Tibial artery (tissue), 4 donors: ENCODE data around the gene NAXD.

Experiments used
- DNase-seq, 2 donors: peaks; one replicate each; pipeline ENCODE4 v3.0.0-alpha.2; 2019
- H3K27ac ChIP-seq, 2 donors: fragments of 200-600 bp; sonication (generic) in 1 of 2; 1 replicate in 1 of 2; 2 replicates in 1 of 2; pipeline ENCODE4 v1.5.1; 2018 to 2019; ENCODE audit warnings: mild to moderate bottlenecking in 1 of 2
- H3K27me3 ChIP-seq, 2 donors: fragments of 200-600 bp; sonication (generic) in 1 of 2; one replicate each; pipeline versions ENCODE4 v1.5.1 to v1.6.0; 2016 to 2019
- H3K36me3 ChIP-seq, 3 donors: fragments of 200-600 bp; sonication (generic) in 2 of 3; one replicate each; pipeline ENCODE4 v1.5.1; 2016 to 2019; ENCODE audit warnings: mild to moderate bottlenecking in 2 of 3
- H3K4me1 ChIP-seq, 4 donors: fragments of 200-600 bp; sonication (generic) in 2 of 4; 1 replicate in 3 of 4; 2 replicates in 1 of 4; pipeline ENCODE4 v1.5.1; 2016 to 2019
- H3K4me3 ChIP-seq, 2 donors: fragments of 200-600 bp; sonication (generic) in 1 of 2; 1 replicate in 1 of 2; 2 replicates in 1 of 2; pipeline ENCODE4 v1.5.1; 2018 to 2019; ENCODE audit warnings: mild to moderate bottlenecking in 2 of 2
- H3K9me3 ChIP-seq, 3 donors: fragments of 200-600 bp; sonication (generic) in 1 of 3; one replicate each; pipeline ENCODE4 v1.5.1; 2016 to 2019
- intact Hi-C: fragments of 100-400 bp; cut with DNase I; formaldehyde crosslinking; loops from one replicate; pipeline ENCODE4 v1.15.0; 2023; ENCODE audit warnings: low total_unique reads
- TF ChIP-seq, protein P1 (sequence below), 2 experiments: fragments of 200-600 bp in 1 of 2; fragments of 450-650 bp in 1 of 2; IDR thresholded peaks; one replicate each; pipeline ENCODE4 v1.5.1; 2017 to 2019; ENCODE audit warnings: antibody characterized with exemption in 2 of 2, mild to moderate bottlenecking in 1 of 2, moderate library complexity in 1 of 2

Gene NAXD

DNA sequence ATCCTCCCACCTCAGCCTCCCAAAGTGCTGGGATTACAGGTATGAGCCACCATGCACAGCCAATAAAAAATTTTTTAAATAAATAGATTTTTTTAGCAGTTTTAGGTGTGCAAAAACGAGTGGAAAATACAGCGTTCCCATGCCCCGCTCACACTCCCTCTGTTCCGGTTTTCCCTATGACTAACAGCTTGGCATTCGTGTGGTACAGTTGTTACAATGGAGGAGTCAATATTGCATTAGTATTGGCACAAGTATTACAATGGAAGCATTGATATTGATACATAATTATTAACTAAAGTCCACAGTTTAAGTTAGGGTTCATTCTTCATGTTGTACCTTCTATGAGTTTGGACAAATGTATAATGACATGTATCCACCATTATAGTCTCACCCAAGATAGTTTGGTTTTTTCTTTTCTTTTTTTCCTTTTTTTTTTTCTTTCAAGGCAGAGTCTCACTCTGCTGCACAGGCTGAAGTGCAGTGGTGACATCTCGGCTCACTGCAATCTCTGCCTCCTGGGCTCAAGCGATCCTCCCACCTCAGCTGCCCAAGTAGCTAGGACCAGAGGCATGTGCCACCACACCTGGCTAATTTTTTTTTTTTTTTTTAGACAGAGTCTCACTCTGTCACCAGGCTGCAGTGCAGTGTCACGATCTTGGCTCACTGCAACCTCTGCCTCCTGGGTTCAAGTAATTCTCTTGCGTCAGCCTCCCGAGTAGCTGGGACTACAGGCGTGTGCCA, 38.4 kb upstream of the NAXD start:
- TF ChIP-seq, protein P1, sequence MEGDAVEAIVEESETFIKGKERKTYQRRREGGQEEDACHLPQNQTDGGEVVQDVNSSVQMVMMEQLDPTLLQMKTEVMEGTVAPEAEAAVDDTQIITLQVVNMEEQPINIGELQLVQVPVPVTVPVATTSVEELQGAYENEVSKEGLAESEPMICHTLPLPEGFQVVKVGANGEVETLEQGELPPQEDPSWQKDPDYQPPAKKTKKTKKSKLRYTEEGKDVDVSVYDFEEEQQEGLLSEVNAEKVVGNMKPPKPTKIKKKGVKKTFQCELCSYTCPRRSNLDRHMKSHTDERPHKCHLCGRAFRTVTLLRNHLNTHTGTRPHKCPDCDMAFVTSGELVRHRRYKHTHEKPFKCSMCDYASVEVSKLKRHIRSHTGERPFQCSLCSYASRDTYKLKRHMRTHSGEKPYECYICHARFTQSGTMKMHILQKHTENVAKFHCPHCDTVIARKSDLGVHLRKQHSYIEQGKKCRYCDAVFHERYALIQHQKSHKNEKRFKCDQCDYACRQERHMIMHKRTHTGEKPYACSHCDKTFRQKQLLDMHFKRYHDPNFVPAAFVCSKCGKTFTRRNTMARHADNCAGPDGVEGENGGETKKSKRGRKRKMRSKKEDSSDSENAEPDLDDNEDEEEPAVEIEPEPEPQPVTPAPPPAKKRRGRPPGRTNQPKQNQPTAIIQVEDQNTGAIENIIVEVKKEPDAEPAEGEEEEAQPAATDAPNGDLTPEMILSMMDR (IDR thresholded peaks at IDR 0.05) = no peak
- no peak overlapping the region for H3K4me3 ChIP-seq
- H3K9me3 ChIP-seq = no peaks in the 10 kb centered on the region
- peak in 1 of 2 donors; percentile 13 for DNase-seq
- no peaks in the 10 kb centered on the region for H3K4me1 ChIP-seq
- no peaks in the 10 kb centered on the region for H3K36me3 ChIP-seq
- H3K27ac ChIP-seq = no peak overlapping the region
- H3K27me3 ChIP-seq = peaks cover 0 to 2% of the 10 kb centered on the region in 2 donors
- intact Hi-C loops = no loop called here

DNA sequence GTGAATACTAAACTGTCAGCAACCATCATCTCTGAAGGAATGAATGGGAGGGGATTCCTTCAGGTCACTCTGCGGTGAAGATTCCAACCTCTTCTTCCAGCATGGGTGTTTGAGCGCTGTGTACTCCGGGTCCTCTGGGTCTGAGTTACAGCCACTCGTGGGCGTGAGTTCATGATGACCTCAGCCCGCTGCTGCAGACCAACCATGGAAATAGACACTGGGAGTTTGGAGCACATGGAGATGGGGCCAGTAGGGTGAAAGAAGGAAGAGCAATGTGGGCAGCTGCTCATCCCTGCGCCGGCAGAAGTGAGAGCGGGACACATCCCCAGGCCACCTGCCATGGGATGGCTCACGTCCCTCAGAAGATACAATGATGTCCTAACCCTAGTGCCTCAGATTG, 37.0 kb upstream of the NAXD start:
- DNase-seq = no peak

DNA sequence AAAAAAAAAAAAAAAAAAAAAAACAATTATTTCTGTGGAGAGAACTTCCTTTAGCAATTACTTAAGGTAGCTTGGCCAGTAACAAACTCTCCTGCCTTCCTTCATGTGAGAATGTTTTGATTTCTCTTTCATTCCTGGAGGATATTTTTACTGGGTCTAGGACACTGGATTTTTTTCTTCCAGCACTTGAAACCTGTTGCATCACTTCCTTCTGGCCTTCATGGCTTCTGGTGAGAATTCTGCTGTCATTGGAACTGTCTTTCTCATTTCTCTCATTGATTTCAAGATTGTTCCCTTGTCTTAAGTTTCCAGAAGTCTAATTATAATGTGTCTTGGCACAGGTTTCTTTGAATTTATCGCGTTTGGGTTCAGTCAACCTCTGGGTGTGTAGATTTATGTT, 34.5 kb upstream of the NAXD start:
- intact Hi-C loops = no loop called here
- TF ChIP-seq, protein P1 (IDR thresholded peaks at IDR 0.05) = no peak
- Histone ChIP-seq H3K9me3 (no peaks in the 10 kb centered on the region), H3K27ac (no peak overlapping the region), H3K4me3 (no peak overlapping the region), H3K36me3 (no peaks in the 10 kb centered on the region), H3K27me3 (peaks cover 0 to 4% of the 10 kb centered on the region in 2 donors), H3K4me1 (no peaks in the 10 kb centered on the region)
- no peak for DNase-seq

More for the DNA sequence above, 37.0 kb upstream of the NAXD start:
- TF ChIP-seq, protein P1 (IDR thresholded peaks at IDR 0.05) = no peak
- Histone ChIP-seq H3K27me3 (no peaks in the 10 kb centered on the region), H3K9me3 (no peaks in the 10 kb centered on the region), H3K27ac (no peak overlapping the region), H3K36me3 (no peaks in the 10 kb centered on the region), H3K4me1 (no peaks in the 10 kb centered on the region), H3K4me3 (no peak overlapping the region)
- intact Hi-C loops = no loop called here

DNA sequence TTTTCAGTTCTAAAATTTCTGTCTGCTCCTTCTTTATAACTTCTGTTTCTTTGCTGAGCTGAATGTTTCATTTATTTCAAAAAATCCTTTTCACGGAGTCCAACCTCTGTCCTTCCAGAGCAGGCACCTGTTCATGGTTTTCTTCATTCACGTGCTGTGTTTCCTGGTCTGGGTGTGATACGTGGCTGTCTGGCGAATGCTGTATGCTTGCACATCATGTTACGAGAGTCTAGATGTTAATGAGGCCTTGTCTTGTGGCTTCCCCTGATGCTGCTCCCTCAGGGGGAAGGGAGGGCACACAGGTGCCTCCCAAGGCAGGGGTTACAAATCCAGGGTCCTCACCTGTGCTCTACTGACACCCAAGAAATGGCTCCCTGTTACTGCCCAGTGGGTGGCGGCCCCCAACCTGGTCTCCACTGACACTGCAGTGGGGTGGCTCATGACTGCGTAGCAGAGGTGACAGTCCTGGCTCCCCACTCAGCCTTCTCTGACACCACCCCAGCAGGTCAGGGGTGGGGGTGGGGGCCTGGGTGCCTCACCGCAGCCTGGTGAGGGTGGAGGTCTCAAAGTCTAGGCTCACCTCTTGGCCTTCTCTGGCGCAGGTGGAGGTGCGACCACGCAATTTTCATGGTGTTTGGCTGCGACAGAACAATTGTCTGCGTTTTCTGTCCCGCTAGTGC, 33.7 kb upstream of the NAXD start:
- H3K27ac ChIP-seq = no peak overlapping the region
- H3K27me3 ChIP-seq = peaks cover 0 to 4% of the 10 kb centered on the region in 2 donors
- H3K4me1 ChIP-seq = no peaks in the 10 kb centered on the region
- H3K9me3 ChIP-seq = no peaks in the 10 kb centered on the region
- no peak overlapping the region for H3K4me3 ChIP-seq
- intact Hi-C loops = no loop called here
- DNase-seq = no peak
- TF ChIP-seq, protein P1 (IDR thresholded peaks at IDR 0.05) = no peak
- no peaks in the 10 kb centered on the region for H3K36me3 ChIP-seq

DNA sequence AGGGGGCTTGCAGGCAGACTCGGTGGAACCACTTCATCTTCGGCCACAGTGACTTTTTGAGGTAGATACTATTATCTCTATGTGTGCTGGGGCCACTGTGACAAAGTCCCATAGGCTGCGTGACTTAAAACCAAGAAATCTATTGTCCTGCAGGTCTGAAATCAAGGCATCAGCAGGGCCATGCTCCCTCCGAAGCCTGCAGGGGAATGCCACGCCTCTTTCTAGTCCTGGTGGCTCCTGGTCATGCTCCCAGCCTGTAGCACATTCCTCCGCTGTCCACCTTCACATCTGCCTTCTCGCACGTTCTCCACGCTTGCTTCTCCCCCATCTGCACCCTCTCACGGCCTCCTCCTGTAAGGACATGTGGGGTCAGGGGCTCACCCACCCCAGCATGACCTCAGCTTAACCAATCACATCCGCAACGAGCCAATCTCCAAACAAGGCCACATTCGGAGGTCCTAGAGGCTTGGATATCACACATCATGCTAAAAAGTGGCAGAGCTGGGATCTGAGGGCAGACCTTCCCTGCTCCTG, 32.9 kb upstream of the NAXD start:
- no peaks in the 10 kb centered on the region for H3K36me3 ChIP-seq
- TF ChIP-seq, protein P1 (IDR thresholded peaks at IDR 0.05) = no peak
- DNase-seq = no peak
- intact Hi-C loops = no loop called here
- H3K27me3 ChIP-seq = peaks cover 0 to 4% of the 10 kb centered on the region in 2 donors
- H3K4me3 ChIP-seq = no peak overlapping the region
- no peaks in the 10 kb centered on the region for H3K4me1 ChIP-seq
- H3K27ac ChIP-seq = no peak overlapping the region
- H3K9me3 ChIP-seq = no peaks in the 10 kb centered on the region
